Sigmoid colon (tissue), 4 donors: ENCODE results near the gene BCORL1.

Experiments
- EP300 ChIP-seq, 4 donors: sonication (generic); formaldehyde crosslinking; IDR thresholded peaks; one replicate each; pipeline ENCODE4 v1.6.1; 2017; ENCODE audit warnings: antibody characterized with exemption in 4 of 4
- POLR2A ChIP-seq, 2 donors: fragments of 450-650 bp; IDR thresholded peaks; one replicate each; pipeline ENCODE4 v1.6.1; 2016; ENCODE audit warnings: antibody characterized with exemption in 2 of 2, mild to moderate bottlenecking in 2 of 2, moderate library complexity in 2 of 2
- POLR2AphosphoS5 ChIP-seq, 4 donors: sonication (generic); formaldehyde crosslinking; IDR thresholded peaks; one replicate each; pipeline ENCODE4 v1.6.1; 2017; ENCODE audit warnings: antibody characterized with exemption in 4 of 4
- TF ChIP-seq, protein P1 (sequence below), 4 experiments: fragments of 450-650 bp in 3 of 4; fragments of 200-600 bp in 1 of 4; IDR thresholded peaks; one replicate each; pipeline ENCODE4 v1.5.1; 2016 to 2019; ENCODE audit warnings: antibody characterized with exemption in 4 of 4, mild to moderate bottlenecking in 3 of 4, moderate library complexity in 2 of 4

DNA sequence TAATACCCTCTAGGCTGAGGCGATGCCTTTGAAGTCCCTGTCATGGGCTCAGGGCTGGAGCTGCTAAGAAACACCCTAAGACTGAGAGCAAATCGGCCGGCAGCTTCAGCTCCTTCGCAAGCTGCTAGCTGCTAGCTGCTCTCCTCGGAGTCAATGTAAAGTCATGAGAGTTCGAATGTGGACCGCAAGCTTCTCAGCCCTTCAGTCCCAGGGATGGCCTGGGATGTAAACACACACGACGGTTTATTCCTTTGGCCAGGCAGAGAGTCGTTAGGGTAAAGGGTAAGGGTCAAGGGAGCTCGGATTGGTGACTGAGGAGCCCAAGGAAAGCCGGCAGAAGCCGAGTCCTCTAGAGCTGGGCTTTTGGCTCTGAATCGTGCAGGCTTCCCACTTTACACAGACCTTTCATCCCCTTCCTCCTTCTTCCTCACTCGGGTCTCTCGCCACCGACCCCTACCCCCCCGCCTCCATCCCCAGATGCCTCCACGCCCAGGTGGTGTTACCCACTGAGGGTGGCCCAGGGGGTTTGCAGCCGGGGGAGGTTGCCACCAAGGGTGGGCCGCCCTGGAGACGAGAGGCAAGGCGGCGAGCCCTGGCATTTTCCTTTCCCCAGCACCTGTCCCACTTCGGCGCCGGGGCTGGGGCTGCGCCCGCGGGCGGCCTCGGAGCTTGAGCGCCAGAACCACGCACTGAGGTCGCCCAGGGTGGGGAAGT lies 3.1 kb upstream of the BCORL1 start:
- TF ChIP-seq POLR2AphosphoS5 (IDR thresholded peaks at IDR 0.05) (no peak), EP300 (IDR thresholded peaks at IDR 0.05) (no peak), POLR2A (IDR thresholded peaks at IDR 0.05) (no peak)
- TF ChIP-seq, protein P1, sequence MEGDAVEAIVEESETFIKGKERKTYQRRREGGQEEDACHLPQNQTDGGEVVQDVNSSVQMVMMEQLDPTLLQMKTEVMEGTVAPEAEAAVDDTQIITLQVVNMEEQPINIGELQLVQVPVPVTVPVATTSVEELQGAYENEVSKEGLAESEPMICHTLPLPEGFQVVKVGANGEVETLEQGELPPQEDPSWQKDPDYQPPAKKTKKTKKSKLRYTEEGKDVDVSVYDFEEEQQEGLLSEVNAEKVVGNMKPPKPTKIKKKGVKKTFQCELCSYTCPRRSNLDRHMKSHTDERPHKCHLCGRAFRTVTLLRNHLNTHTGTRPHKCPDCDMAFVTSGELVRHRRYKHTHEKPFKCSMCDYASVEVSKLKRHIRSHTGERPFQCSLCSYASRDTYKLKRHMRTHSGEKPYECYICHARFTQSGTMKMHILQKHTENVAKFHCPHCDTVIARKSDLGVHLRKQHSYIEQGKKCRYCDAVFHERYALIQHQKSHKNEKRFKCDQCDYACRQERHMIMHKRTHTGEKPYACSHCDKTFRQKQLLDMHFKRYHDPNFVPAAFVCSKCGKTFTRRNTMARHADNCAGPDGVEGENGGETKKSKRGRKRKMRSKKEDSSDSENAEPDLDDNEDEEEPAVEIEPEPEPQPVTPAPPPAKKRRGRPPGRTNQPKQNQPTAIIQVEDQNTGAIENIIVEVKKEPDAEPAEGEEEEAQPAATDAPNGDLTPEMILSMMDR (IDR thresholded peaks at IDR 0.05): no peak
